IMR-90 (cell line): ENCODE measurements around the gene FASTKD1. TPM values are rescaled to one million over a fixed set of nuclear protein-coding genes. Genes with fewer than 3 reads are reported as not detected.

ENCODE experiments used
- ATAC-seq: fragments of 200-7000 bp; cut with Tn5 transposase; 2 replicates; pipeline ENCODE4 v1.9.1; 2020; ENCODE audit warnings: low read depth, mild to moderate bottlenecking, moderate library complexity
- BruUV-seq: library from RNA; stranded (reverse); fragments of 400-500 nt; replicated peaks from 2 replicates; lab custom pipeline; 2021; lab: Mats Ljungman, UMichigan
- CTCF ChIA-PET: fragments of 300-600 bp; formaldehyde crosslinking; extraction: SDS; loops from one replicate; lab custom pipeline; 2021; ENCODE audit warnings: antibody characterized with exemption; lab: Yijun Ruan, JAX
- POLR2A ChIA-PET: fragments of 300-600 bp; sonication (Branson Sonifier 250); formaldehyde crosslinking; loops from one replicate; lab custom pipeline; 2022; ENCODE audit warnings: antibody characterized with exemption; ENCODE audit not compliant: unreplicated experiment; lab: Charles Lee
- DNase-seq: peaks from one replicate; pipeline ENCODE4 v3.0.0; 2013
- H2AFZ ChIP-seq: replicated peaks from 2 replicates; pipeline ENCODE3; 2013; ENCODE audit warnings: low read length, mild to moderate bottlenecking; ENCODE audit not compliant: poor library complexity
- H2AK5ac ChIP-seq: 2 replicates; pipeline ENCODE4 v1.6.1; 2013; ENCODE audit warnings: low read depth, low read length, inconsistent platforms
- H2AK9ac ChIP-seq: replicated peaks from 2 replicates; pipeline ENCODE3; 2013; ENCODE audit warnings: mild to moderate bottlenecking, low read depth, low read length, moderate library complexity; ENCODE audit not compliant: poor library complexity
- H2BK120ac ChIP-seq: 2 replicates; pipeline ENCODE4 v1.6.1; 2013; ENCODE audit warnings: low read depth, low read length, inconsistent platforms
- H2BK15ac ChIP-seq: 3 replicates; pipeline ENCODE4 v1.6.1; 2013; ENCODE audit warnings: low read depth, low read length, inconsistent platforms
- H2BK20ac ChIP-seq: 2 replicates; pipeline ENCODE4 v1.6.1; 2013; ENCODE audit warnings: low read depth, mild to moderate bottlenecking, inconsistent platforms, low read length, moderate library complexity
- H2BK5ac ChIP-seq: 2 replicates; pipeline ENCODE4 v1.6.1; 2013; ENCODE audit warnings: mild to moderate bottlenecking, low read depth, low read length, inconsistent platforms; ENCODE audit not compliant: poor library complexity, severe bottlenecking
- H3K14ac ChIP-seq: replicated peaks from 2 replicates; pipeline ENCODE4 v1.6.1; 2013; ENCODE audit warnings: low read depth, low read length, inconsistent platforms
- H3K18ac ChIP-seq: 2 replicates; pipeline ENCODE4 v1.6.1; 2013; ENCODE audit warnings: low read depth, low read length, control low read depth
- H3K23ac ChIP-seq: 2 replicates; pipeline ENCODE4 v1.6.1; 2013; ENCODE audit warnings: low read depth, low read length, inconsistent platforms
- H3K27ac ChIP-seq: 2 replicates; pipeline ENCODE4 v1.5.1; 2013; ENCODE audit warnings: mild to moderate bottlenecking, control low read depth, low read length; ENCODE audit not compliant: insufficient read depth
- H3K27me3 ChIP-seq: 2 replicates; pipeline ENCODE4 v1.6.1; 2013; ENCODE audit warnings: low read length; ENCODE audit not compliant: control insufficient read depth, insufficient read depth
- H3K36me3 ChIP-seq: 2 replicates; pipeline ENCODE4 v1.6.1; 2013; ENCODE audit warnings: low read length, mixed read lengths; ENCODE audit not compliant: control insufficient read depth, insufficient read depth
- H3K4ac ChIP-seq: 2 replicates; pipeline ENCODE4 v1.6.1; 2013; ENCODE audit warnings: low read depth, low read length, inconsistent platforms
- H3K4me1 ChIP-seq: 2 replicates; pipeline ENCODE4 v1.6.1; 2013; ENCODE audit warnings: low read length, mixed read lengths; ENCODE audit not compliant: control insufficient read depth, insufficient read depth
- H3K4me2 ChIP-seq: 2 replicates; pipeline ENCODE4 v1.6.1; 2013; ENCODE audit warnings: low read depth, mild to moderate bottlenecking, control low read depth, low read length, moderate library complexity
- H3K4me3 ChIP-seq: 2 replicates; pipeline ENCODE4 v1.5.1; 2013; ENCODE audit warnings: low read depth, mild to moderate bottlenecking, control low read depth, low read length, moderate library complexity; ENCODE audit not compliant: insufficient read depth
- H3K56ac ChIP-seq: 2 replicates; pipeline ENCODE4 v1.6.1; 2013; ENCODE audit warnings: low read length, inconsistent platforms; ENCODE audit not compliant: insufficient read depth; ENCODE audit errors: extremely low read depth
- H3K79me1 ChIP-seq, 2 experiments: 2 replicates each; pipeline ENCODE4 v1.6.1; 2013; ENCODE audit warnings: low read length in 2 of 2, inconsistent platforms in 1 of 2, low read depth in 1 of 2
- H3K9ac ChIP-seq: 2 replicates; pipeline ENCODE4 v1.6.1; 2013; ENCODE audit warnings: low read depth, low read length, control low read depth
- H3K9me1 ChIP-seq: 2 replicates; pipeline ENCODE4 v1.6.1; 2013; ENCODE audit warnings: low read length, inconsistent platforms; ENCODE audit not compliant: insufficient read depth
- H3K9me3 ChIP-seq: 2 replicates; pipeline ENCODE4 v1.6.1; 2013; ENCODE audit warnings: low read length; ENCODE audit not compliant: control insufficient read depth, insufficient read depth
- H4K20me1 ChIP-seq: 2 replicates; pipeline ENCODE4 v1.6.1; 2013; ENCODE audit warnings: low read length, inconsistent platforms; ENCODE audit not compliant: insufficient read depth
- H4K5ac ChIP-seq: 2 replicates; pipeline ENCODE4 v1.6.1; 2013; ENCODE audit warnings: mild to moderate bottlenecking, low read depth, low read length, control low read depth
- H4K8ac ChIP-seq, 2 experiments: 2 replicates each; pipeline ENCODE4 v1.6.1; 2013; ENCODE audit warnings: low read depth in 2 of 2, low read length in 2 of 2, control low read depth in 1 of 2, inconsistent platforms in 1 of 2
- H4K91ac ChIP-seq: 2 replicates; pipeline ENCODE4 v1.6.1; 2013; ENCODE audit warnings: low read depth, low read length, inconsistent platforms; ENCODE audit not compliant: insufficient read depth
- BHLHE40 ChIP-seq: fragments of 150-350 bp; IDR thresholded peaks from 2 replicates; pipeline ENCODE4 v1.6.1; 2016; ENCODE audit warnings: mild to moderate bottlenecking, low read depth, low read length
- CEBPB ChIP-seq: IDR thresholded peaks from 2 replicates; pipeline ENCODE4 v1.6.1; 2012; ENCODE audit warnings: low read depth, low read length, improper control_type of control experiment
- CHD1 ChIP-seq: IDR thresholded peaks from 2 replicates; pipeline ENCODE4 v1.6.1; 2012; ENCODE audit warnings: low read depth, low read length, improper control_type of control experiment
- FOS ChIP-seq: fragments of 150-350 bp; IDR thresholded peaks from 2 replicates; pipeline ENCODE4 v1.6.1; 2016; ENCODE audit warnings: low read depth, low read length
- MAFK ChIP-seq: IDR thresholded peaks from 2 replicates; pipeline ENCODE4 v1.6.1; 2012; ENCODE audit warnings: low read depth, low read length, improper control_type of control experiment
- MAZ ChIP-seq: IDR thresholded peaks from 2 replicates; pipeline ENCODE4 v1.6.1; 2012; ENCODE audit warnings: low read depth, mild to moderate bottlenecking, low read length, improper control_type of control experiment, moderate library complexity, borderline replicate concordance
- MXI1 ChIP-seq: IDR thresholded peaks from 2 replicates; pipeline ENCODE4 v1.6.1; 2012; ENCODE audit warnings: low read depth, mild to moderate bottlenecking, low read length, moderate library complexity, borderline replicate concordance
- NFE2L2 ChIP-seq: fragments of 150-350 bp; IDR thresholded peaks from 2 replicates; pipeline ENCODE4 v1.6.1; 2016; ENCODE audit warnings: low read depth, mild to moderate bottlenecking, low read length
- POLR2A ChIP-seq: IDR thresholded peaks from 2 replicates; pipeline ENCODE4 v1.6.1; 2012; ENCODE audit warnings: mild to moderate bottlenecking, low read depth, low read length
- RAD21 ChIP-seq: IDR thresholded peaks from 2 replicates; pipeline ENCODE4 v1.6.1; 2012; ENCODE audit warnings: low read length, improper control_type of control experiment
- RCOR1 ChIP-seq: IDR thresholded peaks from 2 replicates; pipeline ENCODE4 v1.6.1; 2012; ENCODE audit warnings: mild to moderate bottlenecking, low read length, improper control_type of control experiment; ENCODE audit not compliant: insufficient replicate concordance
- RFX5 ChIP-seq: IDR thresholded peaks from 2 replicates; pipeline ENCODE4 v1.8.0; 2012; ENCODE audit warnings: low read depth, mild to moderate bottlenecking, low read length, moderate library complexity
- SMC3 ChIP-seq: fragments of 150-350 bp; IDR thresholded peaks from 2 replicates; pipeline ENCODE4 v1.6.1; 2016; ENCODE audit warnings: low read depth, mild to moderate bottlenecking, antibody characterized with exemption, low read length, moderate library complexity
- WGBS, 2 experiments: methylation state at CpG; one replicate each; pipeline versions ENCODE4 v1.1.5 to v1.1.7; 2013; ENCODE audit warnings: missing lambda C conversion rate in 2 of 2; ENCODE audit not compliant: insufficient read length in 1 of 2; ENCODE audit errors: extremely low coverage in 2 of 2; 5-methylcytosine and 5-hydroxymethylcytosine counted together
- dilution Hi-C: fragments of 300-500 bp; cut with HindIII; formaldehyde crosslinking; loops from one replicate; pipeline ENCODE4 v1.14.3; 2018; ENCODE audit warnings: low sequenced_read_pairs; ENCODE audit not compliant: unreplicated experiment
- in situ Hi-C: fragments of 300-500 bp; cut with MboI; formaldehyde crosslinking; loops from 3 replicates; pipeline ENCODE4 v1.14.3; 2019; ENCODE audit warnings: low sequenced_read_pairs, inconsistent platforms, mixed read lengths
- intact Hi-C: fragments of 100-400 bp; cut with micrococcal nuclease; formaldehyde crosslinking; loops from 2 replicates; pipeline ENCODE4 v1.10.0; 2022
- polyA plus RNA-seq, 3 experiments: library from polyadenylated mRNA; depleted of rRNA; stranded (reverse); fragments of >200 nt; gene quantifications; 2 replicates each; pipeline ENCODE4 v1.2.3, GENCODE V29; 2012; ENCODE audit warnings: low replicate concordance in 1 of 3
- total RNA-seq: library from RNA; depleted of rRNA; stranded (reverse); fragments of >200 nt; gene quantifications from 2 replicates; pipeline ENCODE4 v1.2.3, GENCODE V29; 2012
- TF ChIP-seq, protein P1 (sequence below): fragments of 150-350 bp; IDR thresholded peaks from 2 replicates; pipeline ENCODE4 v1.6.1; 2017; ENCODE audit warnings: mild to moderate bottlenecking, antibody characterized with exemption, low read length, low read depth
- TF ChIP-seq, protein P2 (sequence below): conservative IDR thresholded peaks from 2 replicates; pipeline ENCODE4 v1.5.1; 2012; ENCODE audit warnings: mild to moderate bottlenecking, low read depth, low read length, improper control_type of control experiment

The FASTKD1 gene
- total and polyA plus RNA-seq, 2 of the 4 experiments (the other 2 are of a cell fraction), result 11.4 to 11.5 TPM

DNA sequence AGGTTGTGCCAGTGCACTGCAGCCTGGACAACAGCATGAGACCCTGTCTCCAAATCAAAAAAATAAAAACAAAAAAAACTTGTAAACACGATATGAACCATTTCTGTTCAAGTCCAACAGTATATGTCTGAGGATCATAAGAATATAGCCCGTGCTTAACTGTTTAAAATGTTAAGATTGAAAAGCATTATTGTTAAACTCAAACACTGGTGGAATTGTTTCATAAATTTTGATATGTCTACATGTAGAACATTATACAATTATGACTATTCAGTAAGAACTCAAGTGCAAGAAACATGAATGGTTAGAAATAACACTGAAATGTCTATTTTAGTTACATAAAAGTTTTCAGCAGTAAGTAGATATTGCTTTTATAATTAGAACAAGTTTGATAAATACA, 40.2 kb upstream of the FASTKD1 start:
- no peak overlapping the region for H3K23ac ChIP-seq
- CTCF ChIA-PET, result no interaction called here
- no peaks in the 10 kb centered on the region for H4K20me1 ChIP-seq
- no peak overlapping the region for H2BK5ac ChIP-seq
- ATAC-seq, result no peak
- no peak overlapping the region for H2BK120ac ChIP-seq
- H3K4ac ChIP-seq, result no peak overlapping the region
- TF ChIP-seq BHLHE40, result no peak
- no peak for TF ChIP-seq MAFK
- TF ChIP-seq, protein P1, sequence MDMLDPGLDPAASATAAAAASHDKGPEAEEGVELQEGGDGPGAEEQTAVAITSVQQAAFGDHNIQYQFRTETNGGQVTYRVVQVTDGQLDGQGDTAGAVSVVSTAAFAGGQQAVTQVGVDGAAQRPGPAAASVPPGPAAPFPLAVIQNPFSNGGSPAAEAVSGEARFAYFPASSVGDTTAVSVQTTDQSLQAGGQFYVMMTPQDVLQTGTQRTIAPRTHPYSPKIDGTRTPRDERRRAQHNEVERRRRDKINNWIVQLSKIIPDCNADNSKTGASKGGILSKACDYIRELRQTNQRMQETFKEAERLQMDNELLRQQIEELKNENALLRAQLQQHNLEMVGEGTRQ, result no peak
- no peak for TF ChIP-seq RCOR1
- TF ChIP-seq RFX5, result no peak
- TF ChIP-seq MXI1, result no peak
- TF ChIP-seq CEBPB, result no peak
- TF ChIP-seq RAD21, result no peak
- TF ChIP-seq, protein P2, sequence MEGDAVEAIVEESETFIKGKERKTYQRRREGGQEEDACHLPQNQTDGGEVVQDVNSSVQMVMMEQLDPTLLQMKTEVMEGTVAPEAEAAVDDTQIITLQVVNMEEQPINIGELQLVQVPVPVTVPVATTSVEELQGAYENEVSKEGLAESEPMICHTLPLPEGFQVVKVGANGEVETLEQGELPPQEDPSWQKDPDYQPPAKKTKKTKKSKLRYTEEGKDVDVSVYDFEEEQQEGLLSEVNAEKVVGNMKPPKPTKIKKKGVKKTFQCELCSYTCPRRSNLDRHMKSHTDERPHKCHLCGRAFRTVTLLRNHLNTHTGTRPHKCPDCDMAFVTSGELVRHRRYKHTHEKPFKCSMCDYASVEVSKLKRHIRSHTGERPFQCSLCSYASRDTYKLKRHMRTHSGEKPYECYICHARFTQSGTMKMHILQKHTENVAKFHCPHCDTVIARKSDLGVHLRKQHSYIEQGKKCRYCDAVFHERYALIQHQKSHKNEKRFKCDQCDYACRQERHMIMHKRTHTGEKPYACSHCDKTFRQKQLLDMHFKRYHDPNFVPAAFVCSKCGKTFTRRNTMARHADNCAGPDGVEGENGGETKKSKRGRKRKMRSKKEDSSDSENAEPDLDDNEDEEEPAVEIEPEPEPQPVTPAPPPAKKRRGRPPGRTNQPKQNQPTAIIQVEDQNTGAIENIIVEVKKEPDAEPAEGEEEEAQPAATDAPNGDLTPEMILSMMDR, result no peak
- TF ChIP-seq POLR2A, result no peak
- no peak for TF ChIP-seq NFE2L2
- no peak for TF ChIP-seq FOS
- no peak for TF ChIP-seq CHD1
- no peak for TF ChIP-seq MAZ
- no peak for TF ChIP-seq SMC3
- POLR2A ChIA-PET, result no interaction called here
- H4K8ac ChIP-seq, result no peak overlapping the region
- no peak overlapping the region for H4K91ac ChIP-seq
- no peak overlapping the region for H3K4me2 ChIP-seq
- no peak overlapping the region for H3K18ac ChIP-seq
- intact Hi-C loops (no loop called here), dilution Hi-C loops (no loop called here), in situ Hi-C loops (no loop called here)
- no peak overlapping the region for H3K56ac ChIP-seq
- peaks cover 3 to 5% of the 10 kb centered on the region in 2 experiments; a peak in 2 of 4 replicates for H3K79me1 ChIP-seq
- H3K27ac ChIP-seq, result no peak overlapping the region
- no peak overlapping the region for H3K14ac ChIP-seq
- no TSS peak for BruUV-seq
- no peak overlapping the region for H3K4me3 ChIP-seq
- no peak overlapping the region for H4K5ac ChIP-seq
- no peaks in the 10 kb centered on the region for H3K27me3 ChIP-seq
- H3K9me3 ChIP-seq, result 0 out of 2 replicates have a peak, but pooled peaks cover 2% of the 10 kb centered on the region
- H2AK9ac ChIP-seq, result no peak overlapping the region
- no peaks in the 10 kb centered on the region for H3K9me1 ChIP-seq
- WGBS, 2 experiments, result no CpG with 5 or more reads among the region's 2 CpGs
- no peaks in the 10 kb centered on the region for H3K4me1 ChIP-seq
- H2AK5ac ChIP-seq, result no peak overlapping the region
- H2BK20ac ChIP-seq, result no peak overlapping the region
- no peak overlapping the region for H2BK15ac ChIP-seq
- H3K9ac ChIP-seq, result no peak overlapping the region
- peaks cover 30% of the 10 kb centered on the region for H3K36me3 ChIP-seq
- H2AFZ ChIP-seq, result no peak overlapping the region
- no peak for DNase-seq
